Epithelial cell of proximal tubule (primary cell): ENCODE data around the gene RALGAPB. TPM values are rescaled to one million over a fixed set of nuclear protein-coding genes. Genes with fewer than 3 reads are reported as not detected.

ENCODE experiments used
- DNase-seq: peaks from one replicate; pipeline ENCODE4 v3.0.0-alpha.2; 2011; ENCODE audit warnings: low read depth
- H3K4me3 ChIP-seq: 2 replicates; pipeline ENCODE4 v1.5.1; 2011; ENCODE audit warnings: low read depth, mild to moderate bottlenecking, low read length
- total RNA-seq: library from RNA; depleted of rRNA; stranded (reverse); fragments of >200 nt; gene quantifications from 2 replicates; pipeline ENCODE4 v1.2.3, GENCODE V29; 2015
- TF ChIP-seq, protein P1 (sequence below): conservative IDR thresholded peaks from 2 replicates; pipeline ENCODE4 v1.5.1; 2012; ENCODE audit warnings: low read depth, mild to moderate bottlenecking, low read length

Gene RALGAPB
- total RNA-seq, 1 donor from 2014 or later, result 19.1 TPM

GRCh38 chr20:38583306-38583705, 110.7 kb downstream of the RALGAPB start:
- no peak for DNase-seq
- no peak overlapping the region for H3K4me3 ChIP-seq
- TF ChIP-seq, protein P1, sequence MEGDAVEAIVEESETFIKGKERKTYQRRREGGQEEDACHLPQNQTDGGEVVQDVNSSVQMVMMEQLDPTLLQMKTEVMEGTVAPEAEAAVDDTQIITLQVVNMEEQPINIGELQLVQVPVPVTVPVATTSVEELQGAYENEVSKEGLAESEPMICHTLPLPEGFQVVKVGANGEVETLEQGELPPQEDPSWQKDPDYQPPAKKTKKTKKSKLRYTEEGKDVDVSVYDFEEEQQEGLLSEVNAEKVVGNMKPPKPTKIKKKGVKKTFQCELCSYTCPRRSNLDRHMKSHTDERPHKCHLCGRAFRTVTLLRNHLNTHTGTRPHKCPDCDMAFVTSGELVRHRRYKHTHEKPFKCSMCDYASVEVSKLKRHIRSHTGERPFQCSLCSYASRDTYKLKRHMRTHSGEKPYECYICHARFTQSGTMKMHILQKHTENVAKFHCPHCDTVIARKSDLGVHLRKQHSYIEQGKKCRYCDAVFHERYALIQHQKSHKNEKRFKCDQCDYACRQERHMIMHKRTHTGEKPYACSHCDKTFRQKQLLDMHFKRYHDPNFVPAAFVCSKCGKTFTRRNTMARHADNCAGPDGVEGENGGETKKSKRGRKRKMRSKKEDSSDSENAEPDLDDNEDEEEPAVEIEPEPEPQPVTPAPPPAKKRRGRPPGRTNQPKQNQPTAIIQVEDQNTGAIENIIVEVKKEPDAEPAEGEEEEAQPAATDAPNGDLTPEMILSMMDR, result no peak

GRCh38 chr20:38584099-38584763, 111.6 kb downstream of the RALGAPB start:
- H3K4me3 ChIP-seq, result no peak overlapping the region
- DNase-seq, result no peak
- TF ChIP-seq, protein P1, result no peak

DNA sequence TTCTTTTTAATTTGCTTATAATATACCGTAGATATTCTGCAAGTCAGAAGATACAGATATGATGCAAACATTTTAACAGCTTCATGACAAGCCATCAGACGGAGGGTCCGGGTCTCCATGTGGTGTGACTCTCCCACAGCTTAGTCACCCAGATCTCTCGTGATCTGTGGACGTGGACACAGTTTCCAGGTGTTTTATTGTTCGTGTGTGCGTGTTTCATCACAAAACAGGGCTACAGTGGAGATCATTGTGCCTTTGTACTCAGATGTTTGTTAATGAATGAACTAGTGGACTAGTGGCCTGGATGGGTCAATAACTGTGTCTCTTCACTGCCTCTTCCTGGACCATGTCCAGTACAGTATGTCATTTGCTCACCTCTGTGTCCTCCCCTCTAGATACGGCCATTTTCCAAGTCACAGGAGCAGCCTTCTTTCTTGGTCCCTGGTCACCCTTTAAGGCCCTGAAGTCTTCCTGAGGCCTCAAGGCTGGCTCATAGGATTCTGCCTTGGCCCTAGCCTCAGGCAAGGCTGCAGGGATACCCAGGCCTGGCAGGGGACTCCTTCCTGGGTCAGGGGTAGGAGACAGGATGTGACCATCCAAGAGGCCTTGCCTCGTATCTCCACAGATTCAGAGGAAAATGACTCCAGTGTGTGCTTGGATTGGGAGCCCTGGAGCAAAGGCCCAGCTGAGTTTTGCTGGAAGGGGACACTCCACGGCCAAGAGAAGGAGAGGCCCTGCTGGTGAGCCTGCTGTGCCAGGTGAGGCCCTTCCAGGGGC, 112.9 kb downstream of the RALGAPB start:
- H3K4me3 ChIP-seq, result no peak overlapping the region
- DNase-seq, result peak; percentile 22
- TF ChIP-seq, protein P1, result no peak

GRCh38 chr20:38586181-38586525, 113.5 kb downstream of the RALGAPB start:
- DNase-seq, result no peak
- TF ChIP-seq, protein P1, result no peak
- no peak overlapping the region for H3K4me3 ChIP-seq

DNA sequence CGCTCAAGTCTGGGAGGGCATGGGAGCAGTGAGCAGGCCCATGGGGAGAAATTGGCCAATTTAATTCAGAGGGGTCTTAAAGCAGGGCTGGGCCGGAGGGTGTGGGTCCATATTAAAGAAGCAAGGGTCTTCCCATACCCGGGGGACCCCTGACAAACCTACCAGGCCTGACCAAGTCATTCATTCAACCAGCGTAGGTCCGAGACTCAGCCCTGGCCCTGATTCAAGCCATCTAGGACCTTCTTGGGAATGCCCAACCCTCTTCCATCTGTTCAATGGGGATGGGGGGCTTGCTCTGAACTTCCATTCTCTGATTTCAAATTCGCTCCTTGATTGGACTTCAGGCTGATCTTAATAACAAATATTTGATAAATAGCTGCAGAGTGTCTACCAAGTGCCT, 115.7 kb downstream of the RALGAPB start:
- no peak overlapping the region for H3K4me3 ChIP-seq
- TF ChIP-seq, protein P1, result no peak
- DNase-seq, result no peak

DNA sequence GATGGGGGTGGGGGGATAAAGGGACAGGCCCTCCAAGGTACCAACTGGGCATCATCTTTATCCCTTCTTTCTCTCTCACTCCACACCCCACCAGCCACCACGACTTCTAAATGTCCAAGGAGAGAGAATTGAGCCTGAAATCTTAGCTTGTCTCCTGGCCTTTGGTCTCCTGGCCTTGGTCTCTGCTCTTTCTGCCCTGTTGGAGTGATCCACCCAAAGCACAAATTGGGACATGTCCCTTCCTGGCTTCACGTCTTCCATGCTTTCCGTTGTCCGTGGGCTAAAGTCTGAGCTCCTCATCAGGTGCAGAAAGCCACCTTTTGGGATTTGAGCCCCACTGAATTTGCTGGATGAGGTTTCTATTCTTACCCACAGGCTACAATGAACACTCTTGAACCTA, 116.7 kb downstream of the RALGAPB start:
- no peak overlapping the region for H3K4me3 ChIP-seq
- no peak for DNase-seq
- TF ChIP-seq, protein P1, result no peak
